ENCODE measurements around the gene STX8. TPM values are rescaled to one million over a fixed set of nuclear protein-coding genes. Genes with fewer than 3 reads are reported as not detected.

STX8 gene
- total RNA-seq, 1 experiment from 2014 or later = 50.3 TPM

DNA sequence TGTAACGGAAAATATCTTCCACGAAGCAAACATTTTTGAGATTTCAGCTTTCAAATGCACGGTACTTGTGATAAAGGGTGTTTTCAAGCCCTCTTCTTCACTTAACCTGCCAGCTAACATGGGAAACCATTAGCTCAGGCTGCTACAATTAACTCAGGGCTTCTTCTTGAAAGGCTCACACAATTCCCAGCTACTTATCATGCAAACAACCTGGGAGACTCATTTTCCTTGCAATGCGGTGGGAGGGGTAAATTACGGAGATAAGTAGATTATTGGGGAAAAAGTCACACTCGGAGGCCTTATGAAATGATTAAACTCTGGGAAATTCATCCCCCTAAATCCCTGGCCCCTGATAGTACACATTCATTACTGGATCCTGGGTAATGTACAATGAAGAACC lies 266.4 kb downstream of the STX8 start:
- intact Hi-C loops (cut with micrococcal nuclease; ENCODE audit: unreplicated experiment) = no loop called here
- H3K27ac ChIP-seq (ENCODE audit: low read length) = no peak overlapping the region
- no peaks in the 10 kb centered on the region for H3K9me3 ChIP-seq (ENCODE audit: control insufficient read depth, insufficient read depth, low read depth, low read length)
- no peaks in the 10 kb centered on the region for H3K4me1 ChIP-seq (ENCODE audit: control insufficient read depth, insufficient read depth, low read length)
- ATAC-seq = no peak
- ChIA-PET CTCF (interaction anchor here (0.5 kb wide), 1 partner anchor 31 kb away, joined by 5 read pairs; no protein-coding TSS in a partner anchor), POLR2A (no interaction called here)
- H3K27me3 ChIP-seq (ENCODE audit: control insufficient read depth, insufficient read depth, low read length) = no peaks in the 10 kb centered on the region
- in situ Hi-C loops (cut with HindIII; ENCODE audit: low pct_unique_long_range_greater_than_20kb, low sequenced_read_pairs) = no loop called here
- H3K4me3 ChIP-seq (ENCODE audit: low read depth in 2 of 2, low read length in 2 of 2) = no peak overlapping the region
- DNase-seq (ENCODE audit: low read depth, low spot score) = no peak
- H3K36me3 ChIP-seq (ENCODE audit: control insufficient read depth, insufficient read depth, low read length) = no peaks in the 10 kb centered on the region
- TF ChIP-seq TCF7L2 (IDR thresholded peaks at IDR 0.05; ENCODE audit: low read depth, low read length) (no peak), SIN3A (IDR thresholded peaks at IDR 0.05; ENCODE audit: borderline replicate concordance, insufficient read depth, low read depth, low read length) (no peak), POLR2AphosphoS5 (IDR thresholded peaks at IDR 0.05; ENCODE audit: low read depth, low read length) (no peak)
- TF ChIP-seq, protein P1, sequence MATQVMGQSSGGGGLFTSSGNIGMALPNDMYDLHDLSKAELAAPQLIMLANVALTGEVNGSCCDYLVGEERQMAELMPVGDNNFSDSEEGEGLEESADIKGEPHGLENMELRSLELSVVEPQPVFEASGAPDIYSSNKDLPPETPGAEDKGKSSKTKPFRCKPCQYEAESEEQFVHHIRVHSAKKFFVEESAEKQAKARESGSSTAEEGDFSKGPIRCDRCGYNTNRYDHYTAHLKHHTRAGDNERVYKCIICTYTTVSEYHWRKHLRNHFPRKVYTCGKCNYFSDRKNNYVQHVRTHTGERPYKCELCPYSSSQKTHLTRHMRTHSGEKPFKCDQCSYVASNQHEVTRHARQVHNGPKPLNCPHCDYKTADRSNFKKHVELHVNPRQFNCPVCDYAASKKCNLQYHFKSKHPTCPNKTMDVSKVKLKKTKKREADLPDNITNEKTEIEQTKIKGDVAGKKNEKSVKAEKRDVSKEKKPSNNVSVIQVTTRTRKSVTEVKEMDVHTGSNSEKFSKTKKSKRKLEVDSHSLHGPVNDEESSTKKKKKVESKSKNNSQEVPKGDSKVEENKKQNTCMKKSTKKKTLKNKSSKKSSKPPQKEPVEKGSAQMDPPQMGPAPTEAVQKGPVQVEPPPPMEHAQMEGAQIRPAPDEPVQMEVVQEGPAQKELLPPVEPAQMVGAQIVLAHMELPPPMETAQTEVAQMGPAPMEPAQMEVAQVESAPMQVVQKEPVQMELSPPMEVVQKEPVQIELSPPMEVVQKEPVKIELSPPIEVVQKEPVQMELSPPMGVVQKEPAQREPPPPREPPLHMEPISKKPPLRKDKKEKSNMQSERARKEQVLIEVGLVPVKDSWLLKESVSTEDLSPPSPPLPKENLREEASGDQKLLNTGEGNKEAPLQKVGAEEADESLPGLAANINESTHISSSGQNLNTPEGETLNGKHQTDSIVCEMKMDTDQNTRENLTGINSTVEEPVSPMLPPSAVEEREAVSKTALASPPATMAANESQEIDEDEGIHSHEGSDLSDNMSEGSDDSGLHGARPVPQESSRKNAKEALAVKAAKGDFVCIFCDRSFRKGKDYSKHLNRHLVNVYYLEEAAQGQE (IDR thresholded peaks at IDR 0.05; ENCODE audit: insufficient read depth in 1 of 2, low read depth in 2 of 2, low read length in 1 of 2) = no peak
- TF ChIP-seq, protein P2, sequence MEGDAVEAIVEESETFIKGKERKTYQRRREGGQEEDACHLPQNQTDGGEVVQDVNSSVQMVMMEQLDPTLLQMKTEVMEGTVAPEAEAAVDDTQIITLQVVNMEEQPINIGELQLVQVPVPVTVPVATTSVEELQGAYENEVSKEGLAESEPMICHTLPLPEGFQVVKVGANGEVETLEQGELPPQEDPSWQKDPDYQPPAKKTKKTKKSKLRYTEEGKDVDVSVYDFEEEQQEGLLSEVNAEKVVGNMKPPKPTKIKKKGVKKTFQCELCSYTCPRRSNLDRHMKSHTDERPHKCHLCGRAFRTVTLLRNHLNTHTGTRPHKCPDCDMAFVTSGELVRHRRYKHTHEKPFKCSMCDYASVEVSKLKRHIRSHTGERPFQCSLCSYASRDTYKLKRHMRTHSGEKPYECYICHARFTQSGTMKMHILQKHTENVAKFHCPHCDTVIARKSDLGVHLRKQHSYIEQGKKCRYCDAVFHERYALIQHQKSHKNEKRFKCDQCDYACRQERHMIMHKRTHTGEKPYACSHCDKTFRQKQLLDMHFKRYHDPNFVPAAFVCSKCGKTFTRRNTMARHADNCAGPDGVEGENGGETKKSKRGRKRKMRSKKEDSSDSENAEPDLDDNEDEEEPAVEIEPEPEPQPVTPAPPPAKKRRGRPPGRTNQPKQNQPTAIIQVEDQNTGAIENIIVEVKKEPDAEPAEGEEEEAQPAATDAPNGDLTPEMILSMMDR (IDR thresholded peaks at IDR 0.05) = no peak
- no TSS peak for BruUV-seq (replicated peaks)

DNA sequence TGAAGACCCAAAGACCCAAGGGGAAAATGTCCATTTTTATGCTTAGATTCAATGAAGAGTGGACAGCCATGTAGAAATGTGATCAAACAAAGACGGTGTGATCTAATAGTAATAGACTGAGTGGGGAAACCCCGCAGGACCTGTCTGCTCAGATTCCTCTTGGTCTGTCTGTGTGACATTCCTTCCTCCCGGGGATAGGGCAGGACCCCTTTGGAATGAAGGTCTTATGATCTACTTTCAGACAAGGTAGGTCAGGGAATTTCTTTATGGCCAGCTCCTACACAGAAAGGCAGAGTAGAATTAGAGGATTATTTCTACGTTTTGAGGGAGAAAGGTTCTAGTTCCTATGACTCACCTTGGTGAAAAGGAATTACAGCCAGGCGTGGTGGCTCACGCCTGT lies 267.6 kb downstream of the STX8 start:
- no peak for ATAC-seq
- intact Hi-C loops (cut with micrococcal nuclease; ENCODE audit: unreplicated experiment) = no loop called here
- no TSS peak for BruUV-seq (replicated peaks)
- Histone ChIP-seq H3K4me3 (ENCODE audit: low read depth in 2 of 2, low read length in 2 of 2) (no peak overlapping the region), H3K27me3 (ENCODE audit: control insufficient read depth, insufficient read depth, low read length) (no peaks in the 10 kb centered on the region), H3K4me1 (ENCODE audit: control insufficient read depth, insufficient read depth, low read length) (no peaks in the 10 kb centered on the region), H3K36me3 (ENCODE audit: control insufficient read depth, insufficient read depth, low read length) (no peaks in the 10 kb centered on the region), H3K27ac (ENCODE audit: low read length) (no peak overlapping the region), H3K9me3 (ENCODE audit: control insufficient read depth, insufficient read depth, low read depth, low read length) (no peaks in the 10 kb centered on the region)
- no peak for DNase-seq (ENCODE audit: low read depth, low spot score)
- no peak for TF ChIP-seq POLR2AphosphoS5 (IDR thresholded peaks at IDR 0.05; ENCODE audit: low read depth, low read length)
- TF ChIP-seq SIN3A (IDR thresholded peaks at IDR 0.05; ENCODE audit: borderline replicate concordance, insufficient read depth, low read depth, low read length) = no peak
- TF ChIP-seq, protein P1 (IDR thresholded peaks at IDR 0.05; ENCODE audit: insufficient read depth in 1 of 2, low read depth in 2 of 2, low read length in 1 of 2) = no peak
- TF ChIP-seq, protein P2 (IDR thresholded peaks at IDR 0.05) = no peak
- TF ChIP-seq TCF7L2 (IDR thresholded peaks at IDR 0.05; ENCODE audit: low read depth, low read length) = no peak
- POLR2A ChIA-PET = no interaction called here
- CTCF ChIA-PET = no interaction called here
- in situ Hi-C loops (cut with HindIII; ENCODE audit: low pct_unique_long_range_greater_than_20kb, low sequenced_read_pairs) = no loop called here
